Ishikawa (cell line): ENCODE data around the gene STUM.

Experiments
- EGR1 ChIP-seq: IDR thresholded peaks from 2 replicates; pipeline ENCODE4 v1.6.1; 2012
- RAD21 ChIP-seq: IDR thresholded peaks from 2 replicates; pipeline ENCODE4 v1.6.1; 2012; ENCODE audit warnings: low read depth
- TF ChIP-seq, protein P1 (sequence below): IDR thresholded peaks from 2 replicates; pipeline ENCODE4 v1.6.1; 2012; ENCODE audit warnings: low read depth, mild to moderate bottlenecking

DNA sequence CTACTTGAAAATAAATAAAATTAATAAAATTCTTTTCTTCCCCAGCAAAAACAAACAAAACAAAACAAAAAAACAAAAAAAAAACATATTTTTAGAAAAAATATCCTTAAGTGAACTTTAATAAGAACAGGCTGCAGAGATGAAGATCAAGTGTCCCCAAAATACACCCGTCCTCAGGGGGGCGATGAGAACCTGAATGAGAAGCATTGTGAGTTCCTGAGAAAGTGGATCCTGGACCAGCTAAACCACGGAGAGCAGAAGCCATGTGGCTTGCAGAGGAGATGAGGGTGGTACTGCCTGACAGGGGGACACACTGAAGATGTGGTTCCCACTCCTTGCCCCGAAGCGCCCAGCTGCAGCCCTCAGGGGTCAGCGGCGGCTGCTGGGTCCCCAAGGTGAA is 101.2 kb downstream of the STUM start:
- TF ChIP-seq, protein P1, sequence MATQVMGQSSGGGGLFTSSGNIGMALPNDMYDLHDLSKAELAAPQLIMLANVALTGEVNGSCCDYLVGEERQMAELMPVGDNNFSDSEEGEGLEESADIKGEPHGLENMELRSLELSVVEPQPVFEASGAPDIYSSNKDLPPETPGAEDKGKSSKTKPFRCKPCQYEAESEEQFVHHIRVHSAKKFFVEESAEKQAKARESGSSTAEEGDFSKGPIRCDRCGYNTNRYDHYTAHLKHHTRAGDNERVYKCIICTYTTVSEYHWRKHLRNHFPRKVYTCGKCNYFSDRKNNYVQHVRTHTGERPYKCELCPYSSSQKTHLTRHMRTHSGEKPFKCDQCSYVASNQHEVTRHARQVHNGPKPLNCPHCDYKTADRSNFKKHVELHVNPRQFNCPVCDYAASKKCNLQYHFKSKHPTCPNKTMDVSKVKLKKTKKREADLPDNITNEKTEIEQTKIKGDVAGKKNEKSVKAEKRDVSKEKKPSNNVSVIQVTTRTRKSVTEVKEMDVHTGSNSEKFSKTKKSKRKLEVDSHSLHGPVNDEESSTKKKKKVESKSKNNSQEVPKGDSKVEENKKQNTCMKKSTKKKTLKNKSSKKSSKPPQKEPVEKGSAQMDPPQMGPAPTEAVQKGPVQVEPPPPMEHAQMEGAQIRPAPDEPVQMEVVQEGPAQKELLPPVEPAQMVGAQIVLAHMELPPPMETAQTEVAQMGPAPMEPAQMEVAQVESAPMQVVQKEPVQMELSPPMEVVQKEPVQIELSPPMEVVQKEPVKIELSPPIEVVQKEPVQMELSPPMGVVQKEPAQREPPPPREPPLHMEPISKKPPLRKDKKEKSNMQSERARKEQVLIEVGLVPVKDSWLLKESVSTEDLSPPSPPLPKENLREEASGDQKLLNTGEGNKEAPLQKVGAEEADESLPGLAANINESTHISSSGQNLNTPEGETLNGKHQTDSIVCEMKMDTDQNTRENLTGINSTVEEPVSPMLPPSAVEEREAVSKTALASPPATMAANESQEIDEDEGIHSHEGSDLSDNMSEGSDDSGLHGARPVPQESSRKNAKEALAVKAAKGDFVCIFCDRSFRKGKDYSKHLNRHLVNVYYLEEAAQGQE: no peak
- peak; percentile 34 for TF ChIP-seq RAD21
- TF ChIP-seq EGR1: no peak
